HG03442 (cell line): ENCODE results near the gene ZNF253.
"Not testable (repeated sequence)": the region's sequence is repeated elsewhere in the genome, so short reads cannot be mapped to it uniquely, and the experiment has no call there.

Experiments used
- ATAC-seq: cut with Tn5 transposase; IDR thresholded peaks from one replicate; pipeline ENCODE4 v1.9.1; 2021; ENCODE audit warnings: mild to moderate bottlenecking, moderate library complexity; ENCODE audit not compliant: unreplicated experiment

The ZNF253 gene

DNA sequence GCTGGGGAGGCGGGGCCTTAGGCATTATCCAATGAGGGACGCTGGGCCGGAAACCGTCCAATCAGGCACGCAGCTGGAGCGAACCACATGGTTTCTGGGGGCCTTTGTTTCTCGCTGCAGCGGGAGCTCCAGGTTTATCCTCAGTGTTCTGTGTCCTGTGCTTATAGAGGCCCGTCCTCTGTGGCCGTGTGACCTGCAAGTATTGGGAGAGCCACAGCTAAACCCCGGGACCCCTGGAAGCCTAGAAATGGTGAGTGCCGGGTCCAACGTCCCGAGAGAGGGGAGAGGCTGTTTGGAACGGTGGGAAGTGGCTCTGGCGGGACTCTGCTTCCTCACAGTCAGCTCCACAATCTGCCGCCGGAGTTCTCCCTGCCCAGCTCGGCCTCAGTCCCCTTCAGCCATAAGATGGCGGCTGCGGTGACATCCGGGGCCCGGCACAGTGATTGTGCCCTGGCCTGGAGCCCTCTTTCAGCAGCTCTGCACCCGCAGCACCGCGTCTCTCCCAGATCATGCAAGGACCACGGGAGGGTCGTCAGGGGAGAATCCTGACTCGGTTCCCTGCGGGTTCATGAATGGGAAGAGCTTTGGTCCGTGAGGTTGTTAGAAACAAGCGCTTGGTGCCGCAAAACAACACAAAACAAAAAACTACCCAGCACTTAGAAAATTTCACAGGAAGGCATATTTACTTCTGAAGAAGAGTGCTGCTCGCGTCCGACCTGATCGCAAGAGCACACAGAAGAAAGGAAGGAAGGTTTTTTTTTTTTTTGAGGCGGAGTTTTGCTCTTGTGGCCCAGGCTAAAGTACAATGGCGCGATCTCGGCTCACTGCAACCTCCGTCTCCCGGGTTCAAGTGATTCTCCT lies at the start of gene ZNF253:
ZNF253 (plus strand) TSS at position 133 of the 861 bp plus-strand sequence; CDS start at position 248, 115 bp downstream.
- peak; percentile 94 for ATAC-seq

DNA sequence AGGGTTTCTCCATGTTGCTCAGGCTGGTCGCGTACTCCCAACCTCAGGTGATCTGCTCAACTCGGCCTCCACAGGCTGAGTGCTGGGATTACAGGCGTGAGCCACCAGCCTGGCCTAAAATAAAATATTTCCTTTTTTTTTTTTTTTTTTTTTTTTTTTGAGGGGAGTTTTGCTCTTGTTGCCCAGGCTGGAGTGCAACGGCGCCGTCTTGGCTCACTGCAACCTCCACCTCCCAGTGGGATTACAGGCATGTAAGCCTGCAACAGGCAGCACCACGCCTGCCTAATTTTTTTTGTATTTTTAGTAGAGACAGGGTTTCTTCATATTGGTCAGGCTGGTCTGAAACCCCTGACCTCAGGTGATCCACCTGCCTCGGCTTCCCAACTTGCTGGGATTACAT lies 49.0 kb upstream of the ZNF253 start:
- ATAC-seq = no peak

DNA sequence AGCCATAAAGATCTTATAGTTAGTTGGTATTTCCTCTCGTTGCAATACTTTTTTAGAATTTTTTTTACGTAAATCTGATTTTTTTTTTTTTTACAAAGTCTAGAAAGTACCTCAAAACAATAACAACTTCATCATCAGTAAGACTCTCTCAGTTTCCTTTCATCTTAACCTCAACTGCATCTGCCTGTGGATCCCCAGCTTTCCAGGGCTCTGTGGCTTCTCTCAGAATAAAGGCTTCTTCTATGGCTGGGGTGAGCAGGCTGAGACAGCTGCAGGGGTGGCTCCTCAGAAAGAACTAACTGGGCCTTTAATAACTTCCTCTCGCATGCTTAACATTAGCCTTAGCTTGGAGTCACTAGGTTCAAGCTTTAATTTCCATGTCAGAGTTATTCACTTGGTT lies 48.3 kb upstream of the ZNF253 start:
- no peak for ATAC-seq

DNA sequence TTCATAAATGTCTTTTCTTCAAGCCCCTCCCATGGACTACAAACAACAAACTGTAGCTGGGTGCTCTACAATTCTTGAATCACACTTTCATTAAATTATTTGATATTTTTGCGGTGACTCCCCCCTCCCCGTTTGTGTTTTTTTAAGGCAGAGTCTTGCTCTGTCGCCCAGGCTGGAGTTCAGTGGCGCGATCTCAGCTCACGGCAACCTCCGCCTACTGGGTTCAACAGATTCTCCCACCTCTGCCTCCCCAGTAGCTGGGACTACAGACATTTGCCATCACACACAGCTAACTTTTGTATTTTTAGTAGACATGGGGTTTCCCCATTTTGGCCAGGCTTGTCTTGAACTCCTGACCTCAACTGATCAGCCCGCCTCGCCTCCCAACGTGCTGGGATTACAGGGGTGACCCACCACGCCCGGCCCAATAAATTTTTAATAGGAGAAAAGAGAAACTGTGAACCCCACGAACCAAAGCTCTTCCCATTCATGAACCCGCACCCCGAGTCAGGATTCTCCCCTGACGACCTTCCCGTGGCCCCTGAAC lies 44.8 kb upstream of the ZNF253 start:
- no peak for ATAC-seq

GRCh38 chr19:19821366-19821951 lies 44.2 kb upstream of the ZNF253 start, which contains the start of gene ZNF506:
Gene ZNF506 (minus strand): TSS chr19:19821750. CDS start chr19:19821603, 147 bp downstream.
- ATAC-seq = peak; percentile 80

- ATAC-seq = not testable (repeated sequence)
These were observed 43.7 kb upstream of the ZNF253 start for GRCh38 chr19:19821976-19822375.

GRCh38 chr19:19823916-19824315 lies 41.8 kb upstream of the ZNF253 start:
- ATAC-seq = no peak

DNA sequence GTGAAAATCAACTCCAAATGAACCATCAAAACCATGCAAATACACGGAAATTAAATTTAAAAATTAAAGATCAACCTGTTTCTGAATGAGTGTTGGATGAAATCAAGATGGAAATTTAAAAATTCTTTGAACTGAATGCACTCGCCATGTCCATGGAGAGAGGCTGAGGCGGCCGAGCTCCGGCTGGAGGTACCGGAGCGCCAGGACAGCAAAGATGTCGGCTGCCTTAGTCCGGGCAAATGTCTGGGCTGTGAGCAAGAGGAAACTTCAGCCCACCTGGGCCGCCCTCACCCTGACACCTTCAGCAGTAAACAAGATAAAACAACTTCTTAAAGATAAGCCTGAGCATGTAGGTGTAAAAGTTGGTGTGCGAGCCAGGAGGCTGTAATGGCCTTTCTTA lies 38.8 kb upstream of the ZNF253 start:
- no peak for ATAC-seq

- ATAC-seq = no peak
These were observed 30.1 kb upstream of the ZNF253 start for GRCh38 chr19:19835560-19836038.

- no peak for ATAC-seq
These were observed 17.9 kb upstream of the ZNF253 start for GRCh38 chr19:19847781-19848180.

- ATAC-seq = no peak
These were observed 16.6 kb upstream of the ZNF253 start for GRCh38 chr19:19849056-19849455.

DNA sequence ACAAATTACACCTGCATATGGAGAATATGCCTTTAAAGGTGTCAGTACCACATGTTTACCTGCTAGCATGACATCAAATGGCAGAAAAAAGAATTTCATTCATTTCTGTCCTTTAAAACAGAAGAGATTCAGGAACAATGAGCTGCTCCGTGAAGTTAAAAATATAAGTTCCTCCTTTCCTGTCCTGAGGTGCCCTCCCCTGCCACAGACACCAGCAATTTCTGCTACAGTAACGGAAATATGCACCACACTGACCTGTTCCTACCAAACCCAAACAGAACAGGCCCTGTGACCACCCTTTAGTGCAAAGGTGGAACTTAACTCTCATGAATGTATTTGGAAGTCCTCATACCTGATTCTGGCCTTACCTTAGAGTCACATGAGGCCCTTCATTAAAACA lies 13.9 kb upstream of the ZNF253 start:
- ATAC-seq = not testable (repeated sequence)

GRCh38 chr19:19858751-19859150 lies 6.9 kb upstream of the ZNF253 start:
- no peak for ATAC-seq

DNA sequence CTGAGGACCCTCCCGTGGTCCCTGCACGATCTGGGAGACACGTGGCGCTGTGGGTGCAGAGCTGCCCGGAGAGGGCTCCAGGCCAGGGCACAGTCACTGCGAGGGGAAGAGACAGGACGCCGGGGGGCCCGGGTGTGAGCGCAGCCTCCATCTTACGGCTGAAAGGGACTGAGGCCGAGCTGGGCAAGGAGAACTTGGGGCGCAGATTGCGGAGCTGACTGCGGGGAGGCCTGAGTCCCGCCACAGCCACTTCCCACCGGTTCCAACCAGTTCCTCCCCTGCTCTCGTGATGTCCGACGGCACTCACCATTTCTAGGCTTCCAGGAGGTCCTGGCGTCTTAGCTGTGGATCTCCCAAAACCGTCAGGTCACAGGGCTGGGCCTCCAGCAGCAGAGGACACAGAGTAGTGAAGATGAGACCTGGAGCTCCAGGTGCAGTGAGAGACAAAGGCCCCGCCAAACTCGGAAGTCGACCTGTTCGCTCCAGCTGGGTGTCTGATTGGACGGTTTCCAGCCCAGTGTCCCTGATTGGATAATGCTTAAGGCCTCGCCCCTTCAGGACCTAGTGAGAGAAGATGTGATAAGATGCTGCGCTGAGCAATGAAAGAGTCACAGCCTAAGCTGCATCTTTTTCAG lies 4.8 kb upstream of the ZNF253 start:
- ATAC-seq = no peak

- ATAC-seq = no peak
These were observed 1.0 kb downstream of the ZNF253 start for GRCh38 chr19:19866611-19867248.

GRCh38 chr19:19870086-19870485 lies 4.4 kb downstream of the ZNF253 start:
- not testable (repeated sequence) for ATAC-seq

DNA sequence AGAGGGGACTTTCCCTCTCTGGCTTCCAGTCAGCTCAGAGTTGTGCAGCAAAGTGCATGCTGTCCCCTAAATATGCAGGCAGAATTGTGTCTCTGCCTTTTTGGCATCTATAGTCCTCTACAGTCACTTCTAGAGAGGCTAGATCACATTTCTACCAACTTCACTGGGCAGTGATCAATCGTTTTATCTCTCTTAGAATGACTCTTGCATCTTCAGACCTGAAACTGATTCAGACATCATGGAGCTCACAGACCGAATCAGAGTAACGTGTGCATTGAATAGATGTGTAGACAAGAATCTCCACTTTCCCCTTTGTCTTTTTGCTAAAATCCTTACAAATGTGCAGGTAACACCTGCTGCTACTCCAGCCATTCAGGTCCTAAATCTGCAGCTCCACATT lies 6.2 kb downstream of the ZNF253 start:
- no peak for ATAC-seq

DNA sequence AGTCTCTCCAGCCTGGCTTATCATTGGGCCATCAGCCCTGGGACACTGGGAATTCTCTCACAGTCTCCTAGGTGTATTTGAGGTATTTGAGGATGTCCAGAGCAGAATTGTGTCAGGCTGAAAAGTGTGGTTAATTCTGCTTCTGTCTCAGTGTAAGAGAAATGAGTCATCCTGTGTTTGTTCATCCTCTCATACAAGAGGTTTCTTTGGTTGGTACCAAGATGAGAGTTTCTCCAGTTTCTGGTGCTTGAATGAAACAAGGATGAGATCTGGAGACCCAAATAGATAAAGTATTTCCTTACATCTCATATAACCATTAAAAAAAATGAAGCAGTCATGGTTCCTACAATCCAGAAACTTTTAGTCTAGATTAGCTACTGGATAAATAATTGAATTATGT lies 7.7 kb downstream of the ZNF253 start:
- ATAC-seq = no peak

DNA sequence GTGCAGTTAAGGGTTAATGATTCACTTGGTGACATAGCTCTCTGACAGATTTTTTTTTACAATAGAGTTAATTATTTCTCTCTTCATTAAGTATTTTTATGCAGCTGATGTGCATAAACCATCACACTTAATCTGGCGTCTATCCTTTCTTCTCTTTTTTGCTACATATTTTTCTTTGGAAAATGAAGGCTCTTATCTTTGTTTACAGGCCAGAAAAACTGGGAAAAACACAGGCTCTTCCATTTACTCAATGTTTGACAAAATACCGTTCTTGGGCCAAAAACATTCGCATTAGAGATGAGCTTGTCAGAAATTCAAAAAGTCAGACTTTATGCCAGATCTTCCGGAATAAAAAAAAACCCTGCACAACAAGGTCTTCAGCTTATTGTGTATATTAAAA lies 12.0 kb downstream of the ZNF253 start:
- no peak for ATAC-seq

- no peak for ATAC-seq
These were observed 18.9 kb downstream of the ZNF253 start for GRCh38 chr19:19884583-19884982.
